Pancreas (tissue), 10 donors: Measurements from ENCODE around the gene TRPM1. TPM values are rescaled to one million over a fixed set of nuclear protein-coding genes. Genes with fewer than 3 reads are reported as not detected.

Source experiments
- ATAC-seq, 4 donors: fragments of 200-7000 bp; cut with Tn5 transposase; one replicate each; pipeline versions ENCODE4 v1.8.0 to v1.9.1; 2020; ENCODE audit warnings: mild to moderate bottlenecking in 4 of 4, moderate library complexity in 4 of 4
- DNase-seq, 6 donors: peaks; one replicate each; pipeline ENCODE4 v3.0.0-alpha.2; 2020
- FAIRE-seq: peaks from 2 replicates; lab custom pipeline; 2012; peaks lifted over from hg19 to GRCh38; lab: Jason Lieb, UNC
- H3K27ac ChIP-seq, 4 donors: fragments of 200-600 bp; sonication (generic); 1 replicate in 3 of 4; 2 replicates in 1 of 4; pipeline versions ENCODE4 v1.5.0 to v1.8.0; 2020
- H3K27me3 ChIP-seq, 4 donors: fragments of 200-600 bp; one replicate each; pipeline ENCODE4 v1.8.0; 2021
- H3K36me3 ChIP-seq, 3 donors: fragments of 200-600 bp; sonication (generic) in 1 of 3; one replicate each; pipeline versions ENCODE4 v1.5.0 to v1.8.0; 2020 to 2021
- H3K4me1 ChIP-seq, 3 donors: fragments of 200-600 bp; one replicate each; pipeline ENCODE4 v1.8.0; 2021
- H3K4me3 ChIP-seq, 4 donors: fragments of 200-600 bp; sonication (generic) in 2 of 4; one replicate each; pipeline versions ENCODE4 v1.5.0 to v1.8.0; 2020 to 2021
- H3K9me3 ChIP-seq, 4 donors: fragments of 200-600 bp; one replicate each; pipeline ENCODE4 v1.8.0; 2021
- WGBS, 2 donors: extraction: QIAGEN DNeasy Blood & Tissue Kit; methylation state at CpG; one replicate each; pipeline ENCODE4 v1.1.7; 2013; 5-methylcytosine and 5-hydroxymethylcytosine counted together
- intact Hi-C, 3 donors: fragments of 100-400 bp; cut with DNase I; formaldehyde crosslinking; loops; one replicate each; pipeline versions ENCODE4 v1.11.1 to v1.14.2; 2022
- microRNA-seq, 2 donors: library from miRNA; unstranded; fragments of <30 nt; microRNA quantifications; one replicate each; pipeline versions ENCODE4 to v1.1.0, GENCODE V29; 2019 to 2020
- polyA plus RNA-seq, 2 donors: library from polyadenylated mRNA; stranded (reverse); fragments of 200-250 nt; gene quantifications; one replicate each; pipeline ENCODE4 v1.2.3, GENCODE V29; 2013
- total RNA-seq, 6 donors: library from RNA; stranded (reverse); fragmentation: NEBNext Ultra II Directional in 4 of 6; extraction: Animal tissue kit (Norgen Biotek cat#: 25700) in 4 of 6; gene quantifications; one replicate each; pipeline versions ENCODE4 v1.2.1 to v1.2.4, GENCODE V29; 2021 to 2023
- TF ChIP-seq, protein P1 (sequence below), 4 donors: fragments of 200-600 bp; sonication (generic) in 3 of 4; IDR thresholded peaks; one replicate each; pipeline versions ENCODE4 v1.5.0 to v1.8.0; 2021; ENCODE audit warnings: antibody characterized with exemption in 4 of 4
- donor health status: healthy with polysubstance abuse.
- donor health status: DM: no; HTN: no; CAD: no; lungs with moderate emphysema.
- donor health status: DM: no; HTN: no; CAD: no.
- donor health status: control.
- donor health status: control.
- donor health status: Bipolar disorder and iron deficiency.
- donor health status: DM: yes; HTN: yes; CAD: no.
- donor health status: DM: no; HTN: no; CAD: no.
- donor health status: DM: no; HTN: no; CAD: no.
- donor health status: DM: yes; HTN: yes; CAD: no.

TRPM1 gene
- total and polyA plus RNA-seq, 8 donors, result 0.04 TPM; not detected in 7

DNA sequence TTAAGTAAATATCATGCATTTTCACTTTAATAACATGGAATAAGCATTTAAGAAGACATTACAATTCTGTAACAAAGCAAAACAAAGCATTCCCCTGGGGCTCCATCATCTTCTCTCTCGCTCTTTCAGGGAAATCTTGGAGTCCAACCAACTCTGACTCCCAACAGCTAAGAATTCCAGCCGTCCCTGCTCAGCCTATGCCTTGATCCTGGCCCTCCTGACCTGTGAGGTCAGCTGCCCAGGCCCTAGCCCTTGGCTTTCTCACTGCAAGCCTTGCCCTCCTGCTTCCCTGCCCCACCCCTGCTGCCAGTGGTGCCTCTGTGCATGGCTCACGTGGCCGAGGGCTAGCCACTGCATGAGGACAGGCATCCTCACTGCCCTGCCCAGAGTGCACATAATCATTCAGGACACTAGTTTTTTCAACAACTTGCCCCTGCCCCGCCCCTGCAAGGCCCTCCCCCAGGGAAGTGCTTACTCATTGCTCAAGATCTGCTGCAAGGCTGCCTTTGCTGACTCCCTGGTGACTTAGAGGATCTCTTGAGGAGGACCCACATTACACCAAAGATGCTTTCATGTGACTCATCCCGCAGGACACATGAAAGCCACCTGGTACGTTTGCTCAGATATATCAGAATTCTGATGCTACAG, 147.7 kb downstream of the TRPM1 start:
- Histone ChIP-seq H3K27me3 (no peaks in the 10 kb centered on the region), H3K4me3 (no peak overlapping the region), H3K36me3 (peaks cover 7 to 56% (median 10%) of the 10 kb centered on the region in 3 donors), H3K9me3 (no peaks in the 10 kb centered on the region), H3K4me1 (no peaks in the 10 kb centered on the region), H3K27ac (no peak overlapping the region)
- DNase-seq (no peak), ATAC-seq (no peak), FAIRE-seq (no peak)
- 84 to 89% methylated on average over 7 of the region's 7 CpGs for WGBS, 2 donors
- TF ChIP-seq, protein P1, sequence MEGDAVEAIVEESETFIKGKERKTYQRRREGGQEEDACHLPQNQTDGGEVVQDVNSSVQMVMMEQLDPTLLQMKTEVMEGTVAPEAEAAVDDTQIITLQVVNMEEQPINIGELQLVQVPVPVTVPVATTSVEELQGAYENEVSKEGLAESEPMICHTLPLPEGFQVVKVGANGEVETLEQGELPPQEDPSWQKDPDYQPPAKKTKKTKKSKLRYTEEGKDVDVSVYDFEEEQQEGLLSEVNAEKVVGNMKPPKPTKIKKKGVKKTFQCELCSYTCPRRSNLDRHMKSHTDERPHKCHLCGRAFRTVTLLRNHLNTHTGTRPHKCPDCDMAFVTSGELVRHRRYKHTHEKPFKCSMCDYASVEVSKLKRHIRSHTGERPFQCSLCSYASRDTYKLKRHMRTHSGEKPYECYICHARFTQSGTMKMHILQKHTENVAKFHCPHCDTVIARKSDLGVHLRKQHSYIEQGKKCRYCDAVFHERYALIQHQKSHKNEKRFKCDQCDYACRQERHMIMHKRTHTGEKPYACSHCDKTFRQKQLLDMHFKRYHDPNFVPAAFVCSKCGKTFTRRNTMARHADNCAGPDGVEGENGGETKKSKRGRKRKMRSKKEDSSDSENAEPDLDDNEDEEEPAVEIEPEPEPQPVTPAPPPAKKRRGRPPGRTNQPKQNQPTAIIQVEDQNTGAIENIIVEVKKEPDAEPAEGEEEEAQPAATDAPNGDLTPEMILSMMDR (IDR thresholded peaks at IDR 0.05), result no peak
- intact Hi-C loops, result no loop called here

DNA sequence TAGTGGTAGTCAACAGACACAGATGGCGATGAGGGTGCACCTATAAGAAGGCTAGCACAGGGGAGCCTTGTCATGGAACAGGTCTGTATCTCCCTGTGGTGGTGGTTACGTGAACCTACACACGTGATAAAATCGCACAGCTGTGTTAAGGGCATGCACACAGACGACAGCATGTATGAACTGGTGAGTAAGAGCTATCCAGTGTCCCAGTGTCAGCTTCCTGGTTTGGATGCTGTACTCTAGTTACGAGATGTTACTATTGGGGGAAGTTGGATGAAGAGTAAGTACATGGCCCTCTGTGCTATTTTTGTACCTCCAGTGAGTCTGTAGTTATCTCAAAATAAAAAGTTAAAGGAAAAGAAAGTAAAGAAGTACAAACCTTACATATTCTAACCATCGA, 148.3 kb downstream of the TRPM1 start:
- intact Hi-C loops, result no loop called here
- ATAC-seq (no peak), DNase-seq (no peak), FAIRE-seq (no peak)
- Histone ChIP-seq H3K4me3 (no peak overlapping the region), H3K36me3 (peaks cover 7 to 50% (median 12%) of the 10 kb centered on the region in 3 donors), H3K4me1 (no peaks in the 10 kb centered on the region), H3K9me3 (no peaks in the 10 kb centered on the region), H3K27ac (no peak overlapping the region), H3K27me3 (no peaks in the 10 kb centered on the region)
- TF ChIP-seq, protein P1 (IDR thresholded peaks at IDR 0.05), result no peak
- WGBS, 2 donors, result 92 to 95% methylated on average over 7 of the region's 7 CpGs

Small RNA genes within 50 kb of the gene (microRNA-seq; reads per million reads assigned to microRNA genes)
- 0 to 0.77 reads per million in 2 donors for gene MIR211

Other genes starting within 250 kb of the TRPM1 start
- 10 to 100 TPM in 2 of 6 donors, 1 to 10 TPM in 4; 4.2 to 13.0 (median 8.8) TPM for gene FAN1, start 197.8 kb downstream of the TRPM1 start, total RNA-seq
- 10 to 100 TPM; 15.0 to 18.0 TPM for gene FAN1, start 197.8 kb downstream of the TRPM1 start, polyA plus RNA-seq
- 10 to 100 TPM in 5 of 6 donors, 1 to 10 TPM in 1; 7.5 to 18.9 (median 12.0) TPM for gene MTMR10, start 110.1 kb downstream of the TRPM1 start, total RNA-seq
- 10 to 100 TPM in 1 of 2 donors, 1 to 10 TPM in 1; 8.6 to 12.7 TPM for gene MTMR10, start 110.1 kb downstream of the TRPM1 start, polyA plus RNA-seq
- 10 to 100 TPM; 28.6 to 57.1 (median 37.2) TPM for gene KLF13, start 225.1 kb upstream of the TRPM1 start, total RNA-seq
- 10 to 100 TPM; 12.3 to 18.7 TPM for gene KLF13, start 225.1 kb upstream of the TRPM1 start, polyA plus RNA-seq